ENCODE measurements around the gene MTRFR.
"Not testable (repeated sequence)": the region's sequence is repeated elsewhere in the genome, so short reads cannot be mapped to it uniquely, and the experiment has no call there.

Gene MTRFR

DNA sequence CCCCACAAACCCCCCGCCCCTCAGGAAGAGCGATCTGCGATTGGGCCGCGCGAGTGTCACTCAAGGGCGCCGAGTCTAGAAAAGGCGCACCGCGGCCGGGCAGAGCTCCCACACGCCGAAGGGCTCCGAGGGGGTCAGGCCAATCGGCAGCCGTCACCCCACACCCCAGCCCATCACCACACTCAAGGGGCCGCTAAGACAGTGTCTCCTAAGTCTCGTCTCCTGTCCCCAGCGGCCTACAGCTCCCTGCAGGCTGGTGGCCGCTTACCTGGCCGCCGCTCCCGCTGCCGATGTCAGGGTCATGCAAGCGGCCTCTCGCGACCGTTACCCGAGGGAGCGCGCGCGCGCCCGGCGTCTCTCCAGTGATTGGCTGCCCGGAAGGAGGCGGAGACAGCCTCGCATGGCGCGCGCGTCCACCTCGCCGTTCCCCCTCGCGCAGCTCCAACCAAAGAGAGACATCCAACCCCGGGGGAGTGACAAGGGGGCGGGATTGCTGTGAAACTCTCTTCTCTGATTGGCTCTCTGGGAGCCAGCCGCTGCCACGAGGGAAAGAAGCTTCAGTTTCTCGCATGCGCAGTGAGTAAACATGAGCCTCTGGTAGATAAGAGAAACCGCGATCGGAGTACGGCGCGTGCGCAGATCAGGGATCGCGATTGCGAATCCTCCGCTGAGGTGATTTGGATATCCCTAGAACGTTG is at the start of gene MTRFR, which contains the start of gene MPHOSPH9:
MTRFR (plus strand) TSS at position 630 of the 698 bp plus-strand sequence. CDS start 20,239 bp downstream, outside the sequence.
MPHOSPH9 (minus strand) TSS at position 335 of the 698 bp plus-strand sequence. CDS start 2,777 bp downstream, outside the sequence.
- H3K4me3 ChIP-seq (IDR thresholded peaks at IDR 0.05; ENCODE audit: insufficient read depth, low read depth, low read length): no peak within 1 kb of the TSS
- H3K27ac ChIP-seq: peak within 1 kb of the TSS; percentile 55
- H3K4me1 ChIP-seq (ENCODE audit: low read depth, poor library complexity, severe bottlenecking): peaks cover 36% of the 10 kb centered on the region
- H3K9ac ChIP-seq: peak within 1 kb of the TSS; percentile 74
- no peaks in the 10 kb centered on the region for H4K20me1 ChIP-seq (ENCODE audit: insufficient read depth)
- TF ChIP-seq, protein P1, sequence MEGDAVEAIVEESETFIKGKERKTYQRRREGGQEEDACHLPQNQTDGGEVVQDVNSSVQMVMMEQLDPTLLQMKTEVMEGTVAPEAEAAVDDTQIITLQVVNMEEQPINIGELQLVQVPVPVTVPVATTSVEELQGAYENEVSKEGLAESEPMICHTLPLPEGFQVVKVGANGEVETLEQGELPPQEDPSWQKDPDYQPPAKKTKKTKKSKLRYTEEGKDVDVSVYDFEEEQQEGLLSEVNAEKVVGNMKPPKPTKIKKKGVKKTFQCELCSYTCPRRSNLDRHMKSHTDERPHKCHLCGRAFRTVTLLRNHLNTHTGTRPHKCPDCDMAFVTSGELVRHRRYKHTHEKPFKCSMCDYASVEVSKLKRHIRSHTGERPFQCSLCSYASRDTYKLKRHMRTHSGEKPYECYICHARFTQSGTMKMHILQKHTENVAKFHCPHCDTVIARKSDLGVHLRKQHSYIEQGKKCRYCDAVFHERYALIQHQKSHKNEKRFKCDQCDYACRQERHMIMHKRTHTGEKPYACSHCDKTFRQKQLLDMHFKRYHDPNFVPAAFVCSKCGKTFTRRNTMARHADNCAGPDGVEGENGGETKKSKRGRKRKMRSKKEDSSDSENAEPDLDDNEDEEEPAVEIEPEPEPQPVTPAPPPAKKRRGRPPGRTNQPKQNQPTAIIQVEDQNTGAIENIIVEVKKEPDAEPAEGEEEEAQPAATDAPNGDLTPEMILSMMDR (conservative IDR thresholded peaks at IDR 0.05; ENCODE audit: low read depth, low read length): no peak
- H3K4me2 ChIP-seq: peak within 1 kb of the TSS; percentile 63
- peak within 1 kb of the TSS; percentile 92 for H2AFZ ChIP-seq (ENCODE audit: low read depth)
- no peaks in the 10 kb centered on the region for H3K27me3 ChIP-seq (ENCODE audit: insufficient read depth, low read depth)
- peaks cover 58% of the 10 kb centered on the region for H3K79me2 ChIP-seq (ENCODE audit: insufficient read depth, low read depth)
- no peaks in the 10 kb centered on the region for H3K36me3 ChIP-seq (ENCODE audit: insufficient read depth)

DNA sequence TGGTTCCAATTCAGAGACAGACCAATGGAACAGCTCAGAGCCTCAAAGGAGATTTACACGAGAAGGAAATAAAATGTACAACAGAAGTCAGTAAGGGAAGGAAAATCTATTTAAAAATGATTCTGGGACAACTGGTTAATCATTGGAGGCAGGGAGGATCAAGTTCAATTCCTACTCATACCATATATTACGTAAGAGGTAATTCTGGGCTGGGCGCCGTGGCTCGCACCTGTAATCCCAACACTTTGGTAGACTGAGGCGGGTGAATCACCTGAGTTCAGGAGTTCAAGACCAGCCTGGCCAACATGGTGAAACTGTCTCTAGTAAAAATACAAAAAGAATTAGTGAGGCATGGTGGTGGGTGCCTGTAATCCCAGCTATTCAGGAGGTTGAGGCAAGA is 45.6 kb upstream of the MTRFR start:
- no peak overlapping the region for H2AFZ ChIP-seq (ENCODE audit: low read depth)
- no peaks in the 10 kb centered on the region for H3K4me1 ChIP-seq (ENCODE audit: low read depth, poor library complexity, severe bottlenecking)
- no peak overlapping the region for H3K27ac ChIP-seq
- H3K79me2 ChIP-seq (ENCODE audit: insufficient read depth, low read depth): no peaks in the 10 kb centered on the region
- H3K4me2 ChIP-seq: no peak overlapping the region
- TF ChIP-seq, protein P1 (conservative IDR thresholded peaks at IDR 0.05; ENCODE audit: low read depth, low read length): no peak
- no peak overlapping the region for H3K9ac ChIP-seq
- H3K36me3 ChIP-seq (ENCODE audit: insufficient read depth): no peaks in the 10 kb centered on the region
- H3K27me3 ChIP-seq (ENCODE audit: insufficient read depth, low read depth): no peaks in the 10 kb centered on the region
- no peak overlapping the region for H3K4me3 ChIP-seq (IDR thresholded peaks at IDR 0.05; ENCODE audit: insufficient read depth, low read depth, low read length)
- no peaks in the 10 kb centered on the region for H4K20me1 ChIP-seq (ENCODE audit: insufficient read depth)

DNA sequence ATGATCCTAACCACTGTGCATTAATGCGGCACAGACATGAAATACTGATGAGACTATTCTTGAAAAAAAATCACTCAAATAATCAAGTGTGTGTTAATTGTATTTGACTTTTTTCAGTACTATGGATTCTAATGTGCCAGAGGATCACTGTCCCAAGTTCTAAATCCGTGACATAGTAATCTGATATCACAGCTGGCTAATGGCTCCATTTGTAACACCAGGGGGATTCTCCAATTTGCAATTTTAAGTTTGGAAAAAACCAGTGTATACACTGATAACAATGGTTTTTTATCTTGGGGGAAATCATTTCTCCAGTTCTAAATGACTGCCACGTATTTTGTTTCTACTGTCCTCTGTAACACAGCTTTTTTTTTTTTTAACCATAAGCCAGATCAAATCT is 33.3 kb upstream of the MTRFR start:
- H3K9ac ChIP-seq: no peak overlapping the region
- no peaks in the 10 kb centered on the region for H3K79me2 ChIP-seq (ENCODE audit: insufficient read depth, low read depth)
- H4K20me1 ChIP-seq (ENCODE audit: insufficient read depth): no peaks in the 10 kb centered on the region
- H3K4me1 ChIP-seq (ENCODE audit: low read depth, poor library complexity, severe bottlenecking): no peaks in the 10 kb centered on the region
- TF ChIP-seq, protein P1 (conservative IDR thresholded peaks at IDR 0.05; ENCODE audit: low read depth, low read length): no peak
- no peak overlapping the region for H3K4me2 ChIP-seq
- no peak overlapping the region for H3K4me3 ChIP-seq (IDR thresholded peaks at IDR 0.05; ENCODE audit: insufficient read depth, low read depth, low read length)
- H3K27me3 ChIP-seq (ENCODE audit: insufficient read depth, low read depth): no peaks in the 10 kb centered on the region
- H3K36me3 ChIP-seq (ENCODE audit: insufficient read depth): no peaks in the 10 kb centered on the region
- no peak overlapping the region for H3K27ac ChIP-seq
- H2AFZ ChIP-seq (ENCODE audit: low read depth): no peak overlapping the region

DNA sequence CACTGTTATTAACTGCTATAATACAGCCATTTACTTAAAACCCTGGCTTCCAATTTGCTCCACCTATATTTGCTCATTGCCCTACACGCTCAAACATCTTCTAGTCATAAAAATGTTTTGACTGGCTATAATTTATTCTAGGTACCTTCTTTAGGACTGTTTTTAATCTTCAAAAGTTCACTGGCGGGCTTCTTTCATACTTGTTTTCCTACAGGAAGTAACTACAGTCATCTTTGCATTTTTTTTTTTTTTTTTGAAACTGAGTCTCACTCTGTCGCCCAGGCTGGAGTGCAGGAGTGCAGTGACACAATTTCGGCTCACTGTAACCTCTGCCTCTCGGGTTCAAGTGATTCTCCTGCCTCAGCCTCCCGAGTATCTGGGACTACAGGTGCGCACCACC is 32.8 kb upstream of the MTRFR start:
- H3K36me3 ChIP-seq (ENCODE audit: insufficient read depth): no peaks in the 10 kb centered on the region
- no peaks in the 10 kb centered on the region for H3K79me2 ChIP-seq (ENCODE audit: insufficient read depth, low read depth)
- TF ChIP-seq, protein P1 (conservative IDR thresholded peaks at IDR 0.05; ENCODE audit: low read depth, low read length): no peak
- H2AFZ ChIP-seq (ENCODE audit: low read depth): no peak overlapping the region
- H3K27me3 ChIP-seq (ENCODE audit: insufficient read depth, low read depth): no peaks in the 10 kb centered on the region
- no peaks in the 10 kb centered on the region for H4K20me1 ChIP-seq (ENCODE audit: insufficient read depth)
- H3K9ac ChIP-seq: no peak overlapping the region
- no peak overlapping the region for H3K4me2 ChIP-seq
- H3K27ac ChIP-seq: no peak overlapping the region
- H3K4me1 ChIP-seq (ENCODE audit: low read depth, poor library complexity, severe bottlenecking): no peaks in the 10 kb centered on the region
- no peak overlapping the region for H3K4me3 ChIP-seq (IDR thresholded peaks at IDR 0.05; ENCODE audit: insufficient read depth, low read depth, low read length)

DNA sequence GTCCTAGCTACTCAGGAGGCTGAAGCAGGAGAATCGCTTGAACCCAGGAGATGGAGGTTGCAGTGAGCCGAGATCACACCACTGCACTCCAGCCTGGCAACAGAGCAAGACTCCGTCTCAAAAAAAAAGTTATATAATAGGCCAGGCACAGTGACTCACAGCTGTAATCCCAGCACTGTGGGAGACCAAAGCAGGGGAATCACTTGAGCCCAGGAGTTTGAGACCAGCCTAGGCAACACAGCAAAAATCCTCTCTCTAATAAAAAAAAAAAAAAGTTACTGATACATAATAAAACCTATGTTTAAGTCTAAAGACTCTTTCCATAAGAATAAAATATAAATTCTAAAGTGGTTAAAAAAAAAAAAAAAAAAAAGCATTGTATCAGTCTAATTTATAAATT is 26.4 kb upstream of the MTRFR start:
- H3K27ac ChIP-seq; H3K36me3 ChIP-seq (ENCODE audit: insufficient read depth): not testable (repeated sequence)

DNA sequence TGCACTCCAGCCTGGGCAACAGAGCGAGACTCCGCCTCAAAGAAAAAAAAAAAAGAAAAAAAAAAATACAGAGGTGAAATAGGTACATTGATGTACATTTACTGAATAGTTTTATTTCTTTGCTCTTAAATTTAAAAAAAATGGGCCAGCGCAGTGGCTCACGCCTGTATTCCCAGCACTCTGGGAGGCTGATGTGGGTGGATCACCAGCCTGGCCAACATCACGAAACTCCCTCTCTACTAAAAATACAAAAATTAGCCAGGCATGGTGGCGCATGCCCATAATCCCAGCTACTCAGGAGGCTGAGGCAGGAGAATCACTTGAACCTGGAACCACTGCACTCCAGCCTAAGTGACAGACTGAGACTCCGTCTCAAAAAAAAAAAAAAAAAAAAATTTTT is 25.4 kb upstream of the MTRFR start:
- H3K36me3 ChIP-seq (ENCODE audit: insufficient read depth); H3K27ac ChIP-seq; H3K79me2 ChIP-seq (ENCODE audit: insufficient read depth, low read depth); H4K20me1 ChIP-seq (ENCODE audit: insufficient read depth); H3K9ac ChIP-seq; H3K4me2 ChIP-seq; H3K27me3 ChIP-seq (ENCODE audit: insufficient read depth, low read depth); H3K4me1 ChIP-seq (ENCODE audit: low read depth, poor library complexity, severe bottlenecking); H2AFZ ChIP-seq (ENCODE audit: low read depth); H3K4me3 ChIP-seq (IDR thresholded peaks at IDR 0.05; ENCODE audit: insufficient read depth, low read depth, low read length): not testable (repeated sequence)

More for the DNA sequence above, 26.4 kb upstream of the MTRFR start:
- H4K20me1 ChIP-seq (ENCODE audit: insufficient read depth); H3K4me2 ChIP-seq; H3K4me1 ChIP-seq (ENCODE audit: low read depth, poor library complexity, severe bottlenecking); H3K27me3 ChIP-seq (ENCODE audit: insufficient read depth, low read depth); H3K9ac ChIP-seq; H3K79me2 ChIP-seq (ENCODE audit: insufficient read depth, low read depth); H3K4me3 ChIP-seq (IDR thresholded peaks at IDR 0.05; ENCODE audit: insufficient read depth, low read depth, low read length); H2AFZ ChIP-seq (ENCODE audit: low read depth): not testable (repeated sequence)
